ENCODE measurements around the gene OTOGL.

Gene OTOGL

DNA sequence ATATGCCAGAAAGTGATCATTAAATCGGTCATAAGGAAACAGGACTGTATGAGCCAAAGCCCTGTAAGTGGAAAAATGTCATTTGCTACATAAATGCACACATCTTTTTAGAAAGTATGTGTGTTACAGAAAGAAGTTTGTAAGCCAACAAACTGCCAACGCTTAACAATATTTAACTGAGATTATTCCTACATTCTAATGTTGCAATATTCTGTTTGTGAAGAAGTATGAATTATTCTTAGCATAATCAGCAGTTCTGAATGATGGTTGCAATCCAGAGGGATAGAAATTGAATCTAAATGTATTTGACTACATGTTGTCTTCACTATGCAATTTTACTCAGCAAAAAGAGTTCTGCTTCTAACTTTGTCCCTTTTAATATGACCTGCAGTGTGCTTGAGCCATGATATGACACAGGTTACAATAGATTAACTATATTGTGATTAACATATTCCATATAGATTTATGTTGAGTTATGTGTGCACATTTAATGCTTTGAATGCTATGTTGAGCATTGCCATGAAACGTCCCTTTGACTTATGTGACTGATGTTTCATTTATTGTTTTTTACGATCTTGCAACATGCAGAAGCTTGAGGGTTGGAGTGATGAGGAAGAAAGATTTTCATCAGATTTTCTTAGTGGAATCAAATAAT lies 277.9 kb downstream of the OTOGL start:
- FAIRE-seq = no peak

DNA sequence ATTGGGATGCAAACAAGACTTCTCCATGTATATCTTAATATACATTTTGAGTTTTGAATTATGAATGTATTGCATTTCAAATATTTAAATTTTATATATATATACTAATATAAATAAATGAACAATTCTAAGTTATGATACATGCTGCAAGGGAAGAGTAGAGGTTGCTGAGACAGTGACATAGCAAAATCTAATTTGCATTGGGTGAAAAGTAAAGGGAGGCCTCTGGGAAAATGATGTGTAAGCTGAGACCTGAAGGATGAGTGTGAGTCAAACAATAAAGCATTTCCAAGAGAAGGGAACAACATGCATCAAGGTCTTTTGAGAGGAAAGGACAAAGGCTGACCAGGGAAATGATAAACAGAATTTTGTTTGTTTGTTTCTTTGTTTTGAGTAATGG lies 281.8 kb downstream of the OTOGL start:
- FAIRE-seq = no peak

DNA sequence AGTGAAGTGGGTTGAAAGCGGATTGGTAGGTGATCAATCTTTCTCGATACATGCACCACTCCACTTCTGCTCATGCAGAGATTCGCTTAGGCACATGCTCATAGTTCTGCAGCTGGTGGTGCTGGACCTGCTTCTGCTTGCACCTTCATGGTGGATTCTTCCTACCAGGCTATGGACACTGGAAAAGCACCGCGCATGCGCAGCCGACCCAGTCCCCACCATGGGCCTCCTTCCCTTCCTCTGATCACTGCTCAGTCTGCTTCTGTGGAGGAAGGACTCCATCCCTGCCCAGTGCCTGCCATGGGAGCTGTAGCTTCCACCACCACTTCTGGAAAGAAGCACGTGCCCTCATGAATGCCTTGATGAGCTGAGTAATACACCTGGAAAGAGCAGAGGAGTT lies 282.9 kb downstream of the OTOGL start:
- no peak for FAIRE-seq

DNA sequence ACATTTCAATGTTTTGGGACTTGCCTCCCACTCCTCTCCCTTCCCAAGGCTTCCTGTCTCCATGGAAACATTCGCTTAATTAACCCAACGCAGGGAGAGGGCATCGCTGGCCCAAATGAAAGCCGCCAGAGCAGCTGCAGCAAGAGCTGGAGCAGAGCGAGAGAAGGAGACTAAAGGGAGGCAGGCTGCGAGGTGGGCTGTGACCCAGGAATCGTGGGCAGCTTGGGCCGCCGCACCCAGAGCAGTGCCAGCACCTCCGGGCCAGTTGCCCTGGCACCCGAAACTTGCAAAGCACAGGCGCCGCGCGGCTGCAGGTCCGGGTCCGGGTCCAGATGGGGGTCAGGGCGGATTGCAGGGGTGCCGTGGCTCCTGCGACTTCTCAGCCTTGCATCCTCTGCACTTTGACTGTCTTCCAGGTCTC lies 301.2 kb downstream of the OTOGL start:
- no peak for FAIRE-seq

DNA sequence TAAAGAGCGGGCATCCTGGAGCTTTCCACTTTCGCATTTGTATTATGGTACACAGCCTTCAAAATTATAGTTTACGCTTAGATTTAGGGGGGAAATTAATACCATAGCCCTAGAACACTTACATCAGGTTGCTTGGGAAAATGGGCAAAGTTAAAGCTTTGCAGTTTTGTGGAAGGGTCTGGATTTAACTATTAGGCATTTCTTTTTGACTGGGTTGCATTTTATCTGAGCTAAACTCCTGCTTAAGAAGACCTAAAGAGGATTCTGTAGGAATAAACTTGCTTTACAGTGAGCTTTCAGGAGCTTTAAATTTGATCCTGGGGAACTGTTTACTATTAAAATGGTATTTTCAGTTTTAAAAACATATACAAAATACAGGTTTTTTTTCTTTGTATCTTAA lies 301.9 kb downstream of the OTOGL start:
- no peak for FAIRE-seq

DNA sequence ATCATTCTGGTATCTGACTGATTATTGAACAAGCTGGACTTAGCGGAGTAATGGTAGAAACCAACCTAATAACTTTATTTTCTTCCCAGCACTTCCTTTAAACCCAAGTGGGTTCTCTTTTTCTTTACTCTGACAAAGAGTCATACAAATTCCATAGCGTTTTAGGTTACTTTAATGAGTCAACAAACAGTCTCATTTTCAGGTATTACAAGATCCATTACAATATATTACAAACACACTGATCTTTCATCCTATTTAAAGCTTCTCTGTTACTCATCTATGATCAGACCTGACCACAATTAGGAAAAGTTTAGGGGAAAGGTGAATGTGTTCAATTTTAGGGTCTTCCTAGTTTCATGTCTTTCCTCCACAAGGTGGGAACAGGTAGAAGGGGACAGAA lies 305.3 kb downstream of the OTOGL start:
- FAIRE-seq = no peak

DNA sequence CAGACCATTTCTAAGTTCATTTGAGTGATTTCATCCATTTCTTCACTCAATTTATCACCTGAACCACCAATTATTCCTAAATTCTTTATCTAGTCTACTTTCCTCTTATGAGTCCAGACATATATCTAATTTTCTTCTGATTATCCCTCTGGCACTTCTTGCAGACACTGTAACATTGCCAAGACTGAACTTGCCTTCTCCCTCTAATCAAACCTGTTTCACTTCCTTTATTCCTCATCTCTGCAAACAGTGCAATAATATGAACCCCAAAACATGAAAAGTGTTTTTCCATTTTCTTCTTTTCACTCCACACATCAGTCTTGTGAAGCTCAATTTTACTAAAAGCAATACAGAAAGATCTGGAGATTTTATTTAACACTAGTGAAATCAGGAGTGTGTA lies 306.9 kb downstream of the OTOGL start:
- no peak for FAIRE-seq

DNA sequence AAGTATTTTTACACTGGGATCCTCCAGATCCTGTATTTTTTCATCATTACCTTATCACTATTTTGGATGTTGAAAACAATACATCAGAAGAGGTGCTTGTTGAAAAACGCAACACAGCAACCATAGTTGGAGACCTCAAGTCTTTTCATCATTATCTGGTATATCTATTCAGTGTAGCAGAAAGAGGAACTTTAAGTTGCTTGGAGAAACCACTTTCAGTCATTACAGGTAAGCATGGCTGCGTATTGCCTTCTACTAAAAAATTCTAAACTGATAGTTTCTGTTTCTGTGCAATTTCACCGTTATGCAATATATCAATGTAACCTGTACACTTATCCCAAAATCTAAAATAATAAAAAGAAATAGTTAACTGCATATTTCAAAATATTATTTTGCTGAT lies 312.4 kb downstream of the OTOGL start:
- FAIRE-seq = no peak

DNA sequence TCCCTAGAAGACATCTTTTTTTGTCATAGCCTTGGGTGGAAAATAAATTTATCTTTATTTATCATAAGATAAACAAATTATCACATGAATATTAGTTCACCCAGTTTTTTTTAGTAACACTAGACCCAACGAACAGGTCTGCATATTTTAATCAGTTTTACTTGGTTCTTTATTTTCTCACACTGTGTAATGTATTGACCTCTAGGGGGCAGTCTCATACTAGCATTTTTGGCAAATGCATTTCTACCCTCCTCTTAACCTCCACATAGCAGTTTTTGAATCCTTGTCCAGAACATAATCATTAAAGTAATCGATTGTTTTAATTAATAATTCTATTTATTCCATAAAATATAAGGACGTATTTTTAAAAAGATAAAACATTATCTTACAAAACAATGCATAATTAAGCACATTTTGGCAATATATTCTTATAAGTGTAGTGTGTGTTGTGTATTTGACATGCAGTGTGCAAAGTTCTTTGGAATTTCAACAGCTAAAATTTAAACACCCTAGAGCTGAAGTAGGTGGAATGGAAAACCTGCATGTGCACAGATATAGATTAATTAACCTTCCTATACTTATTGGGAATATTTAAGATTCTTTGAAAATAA lies 313.1 kb downstream of the OTOGL start:
- FAIRE-seq = peak; percentile 96

DNA sequence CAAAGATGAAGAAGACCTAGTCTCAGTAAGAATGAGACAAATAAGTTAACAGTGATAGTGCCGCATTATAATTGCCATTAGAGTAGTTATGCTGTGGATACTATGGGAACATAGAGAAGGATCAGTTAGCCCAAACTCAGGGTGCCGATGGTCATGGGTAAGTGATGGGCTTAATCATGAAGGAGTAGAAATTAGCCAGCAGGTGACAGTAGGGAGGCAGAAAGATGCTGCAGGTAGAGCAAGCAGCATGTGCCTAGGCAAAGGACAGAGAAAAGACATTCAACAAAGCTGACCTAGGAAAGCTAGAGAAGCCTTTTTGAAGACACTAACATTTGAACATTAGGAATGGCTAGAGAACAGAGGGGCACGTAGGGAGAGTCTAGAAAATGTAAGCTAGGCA lies 314.1 kb downstream of the OTOGL start:
- no peak for FAIRE-seq

DNA sequence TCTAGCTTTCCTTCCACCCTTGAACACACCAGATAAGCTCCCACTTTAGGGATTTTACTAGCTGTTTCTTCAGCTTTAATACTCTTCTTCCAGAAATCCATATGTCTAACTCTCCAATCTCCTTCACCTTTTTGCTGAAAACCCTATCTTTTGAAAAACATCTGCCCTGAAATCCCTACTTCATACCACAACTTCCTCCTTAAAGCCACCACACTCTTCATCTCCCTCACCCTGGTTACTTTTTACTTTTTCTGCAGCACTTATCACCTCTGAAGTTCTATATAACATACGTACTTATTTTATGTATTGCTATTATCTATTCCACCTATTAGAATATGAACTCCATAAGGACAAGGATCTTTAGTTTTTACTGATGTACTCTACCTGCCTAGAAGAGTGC lies 316.1 kb downstream of the OTOGL start:
- FAIRE-seq = no peak

DNA sequence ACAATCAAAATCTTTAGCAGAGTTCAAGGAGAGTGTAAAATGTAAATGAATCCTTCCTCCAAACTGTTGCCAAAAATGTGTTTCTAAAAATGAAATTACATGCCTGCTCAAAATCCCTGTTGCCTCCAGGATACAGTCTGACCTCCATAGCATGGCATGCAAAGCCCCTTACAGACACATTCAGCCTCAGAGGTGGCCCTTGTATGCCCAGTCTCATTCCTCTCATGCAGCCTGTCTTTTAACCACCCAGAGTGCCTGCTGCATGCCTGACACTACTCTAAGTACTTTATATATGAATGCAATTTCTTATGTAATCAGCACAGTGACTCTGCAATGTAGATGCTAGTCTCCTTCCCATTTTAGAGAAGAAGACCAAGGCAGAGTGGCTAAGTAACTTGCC lies 320.3 kb downstream of the OTOGL start:
- FAIRE-seq = no peak

DNA sequence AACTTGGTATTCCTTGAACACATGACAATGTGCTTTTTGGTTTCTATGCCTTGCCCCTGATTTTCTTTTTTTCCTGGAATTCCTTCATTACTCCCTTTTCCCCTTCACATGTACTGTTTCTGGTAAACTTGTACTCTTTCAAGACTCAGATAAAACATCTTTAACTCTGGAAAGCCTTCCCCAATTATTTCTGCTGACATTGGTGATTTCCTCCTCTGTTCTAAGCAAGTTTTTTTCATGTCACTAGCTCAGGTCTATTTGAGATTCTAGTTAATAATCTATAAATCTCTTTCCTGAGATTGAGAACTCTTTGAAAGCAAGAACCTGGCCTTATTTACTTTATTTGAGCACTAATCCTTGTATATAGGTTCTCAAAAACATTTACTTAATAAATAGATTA lies 320.7 kb downstream of the OTOGL start:
- FAIRE-seq = no peak

DNA sequence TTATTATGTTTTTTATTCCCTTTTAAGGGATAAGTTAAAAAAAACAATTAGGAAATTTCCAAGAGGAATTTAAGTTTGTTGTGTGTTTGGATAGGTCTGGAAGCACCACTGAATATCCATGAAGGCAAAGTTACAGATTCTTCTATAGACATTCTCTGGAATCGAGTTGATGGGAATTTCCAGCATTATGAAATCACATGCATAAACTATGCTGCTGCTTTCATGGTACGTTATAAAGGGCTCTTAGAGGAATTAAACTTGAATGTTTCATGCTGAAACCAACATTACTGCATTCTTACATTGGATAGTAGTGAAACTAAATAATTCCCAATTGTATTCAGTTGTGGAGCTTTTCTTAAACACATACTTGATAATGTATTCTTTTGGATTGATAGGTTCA lies 323.2 kb downstream of the OTOGL start:
- no peak for FAIRE-seq

All from endometrium (tissue), 2 donors.